HTR-8/SVneo (cell line): Measurements from ENCODE around the gene THADA.
"Not testable (repeated sequence)": the region's sequence is repeated elsewhere in the genome, so short reads cannot be mapped to it uniquely, and the experiment has no call there.

Source experiments
- DNase-seq: peaks from one replicate; pipeline ENCODE4 v3.0.0; 2011; ENCODE audit warnings: low spot score, mixed read lengths; ENCODE audit not compliant: insufficient read length
- FAIRE-seq: peaks from 2 replicates; lab custom pipeline; 2011; peaks lifted over from hg19 to GRCh38; lab: Jason Lieb, UNC

The THADA gene

GRCh38 chr2:43452318-43452731 lies 143.5 kb downstream of the THADA start:
- DNase-seq (no peak), FAIRE-seq (no peak)

DNA sequence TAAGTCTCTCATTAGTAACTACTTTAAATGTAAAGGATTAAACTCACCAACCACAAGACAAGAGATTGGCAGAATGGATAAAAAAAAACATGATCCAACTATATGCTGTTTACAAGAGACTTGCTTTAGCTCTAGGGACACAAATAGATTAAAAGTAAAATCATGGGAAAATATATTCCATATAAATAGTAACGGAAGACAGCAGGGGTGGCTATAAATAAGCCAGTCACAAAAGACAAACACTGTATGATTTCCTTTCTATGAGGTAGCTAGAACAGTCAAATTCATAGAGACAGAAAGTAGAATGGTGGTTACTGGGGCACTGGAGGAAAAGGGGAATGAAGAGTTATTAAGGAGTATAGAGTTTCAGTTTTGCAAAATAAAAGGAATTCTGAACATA lies 145.2 kb downstream of the THADA start:
- FAIRE-seq: no peak

GRCh38 chr2:43448822-43449110 lies 147.1 kb downstream of the THADA start:
- DNase-seq (no peak), FAIRE-seq (no peak)

More for the DNA sequence above, 145.2 kb downstream of the THADA start:
- no peak for DNase-seq

GRCh38 chr2:43448011-43448821 lies 147.6 kb downstream of the THADA start:
- FAIRE-seq: no peak
- DNase-seq: no peak

DNA sequence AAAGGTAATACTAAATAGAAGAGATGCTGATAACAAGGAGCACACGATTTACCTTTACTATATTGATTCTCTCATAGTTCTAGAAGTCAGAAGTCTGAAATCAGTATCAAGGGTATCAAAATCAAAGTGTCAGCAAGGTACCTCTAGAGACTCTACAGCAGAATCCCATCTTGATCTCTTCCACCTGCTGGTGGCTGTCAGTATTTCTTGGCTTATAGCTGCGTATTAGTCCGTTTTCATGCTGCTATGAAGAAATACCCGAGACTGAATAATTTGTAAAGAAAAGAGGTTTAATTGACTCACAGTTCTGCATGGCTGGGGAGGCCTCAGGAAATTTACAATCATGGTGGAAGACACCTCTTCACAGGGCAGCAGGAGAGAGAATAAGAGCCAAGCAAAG lies 149.1 kb downstream of the THADA start:
- FAIRE-seq, DNase-seq: not testable (repeated sequence)

- FAIRE-seq (no peak), DNase-seq (no peak)
Measured at GRCh38 chr2:43445781-43446180, 150.1 kb downstream of the THADA start.

DNA sequence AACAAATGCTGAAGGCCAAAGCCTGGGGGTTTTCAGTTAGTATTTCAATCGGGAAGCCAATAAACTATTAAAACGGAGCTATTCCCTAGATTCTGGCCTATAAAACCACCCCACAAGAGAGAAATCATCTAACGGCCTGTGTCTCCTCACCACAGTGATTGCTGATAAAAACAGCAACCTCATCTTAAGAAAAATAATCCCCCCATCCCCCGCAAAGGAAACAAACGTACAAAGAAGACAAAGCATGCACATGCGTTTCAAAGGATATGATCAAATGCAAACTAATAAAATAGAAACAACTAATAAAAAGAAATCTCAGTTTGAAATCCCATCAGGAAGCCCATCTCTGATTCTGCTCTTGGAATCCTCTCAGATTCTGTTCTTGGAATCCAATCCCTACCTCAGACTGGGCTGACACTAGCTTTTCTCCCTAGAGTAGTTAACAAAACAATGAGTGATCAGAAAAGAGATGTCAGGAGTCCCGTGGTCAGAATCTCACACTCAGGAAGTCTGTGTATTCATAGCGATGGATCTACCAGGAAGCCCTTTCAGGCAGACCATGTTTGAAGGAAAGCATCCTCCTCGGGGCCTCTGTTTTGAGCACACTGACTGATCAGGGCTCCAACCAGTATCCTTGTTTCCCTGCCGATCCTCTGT lies 150.7 kb downstream of the THADA start:
- no peak for FAIRE-seq
- no peak for DNase-seq

DNA sequence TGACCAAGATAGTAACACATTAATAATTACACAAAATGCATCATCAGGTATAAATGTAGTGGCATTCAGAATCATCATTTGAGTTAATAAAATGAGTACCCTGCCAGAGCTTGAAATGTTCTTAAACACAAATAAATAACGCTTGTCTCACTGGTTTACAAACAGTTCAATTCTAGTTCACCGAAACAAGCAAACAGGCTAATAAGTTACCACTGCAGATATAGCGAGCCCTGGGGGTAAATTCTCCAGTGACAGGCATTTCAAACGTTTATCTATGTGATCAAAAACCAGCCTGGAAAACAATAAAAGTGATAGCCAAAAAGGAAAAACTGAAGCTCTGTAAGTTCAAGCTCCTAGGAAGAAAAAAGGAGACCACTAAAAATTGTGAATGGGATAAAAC lies 152.6 kb downstream of the THADA start:
- DNase-seq: no peak
- FAIRE-seq: no peak

DNA sequence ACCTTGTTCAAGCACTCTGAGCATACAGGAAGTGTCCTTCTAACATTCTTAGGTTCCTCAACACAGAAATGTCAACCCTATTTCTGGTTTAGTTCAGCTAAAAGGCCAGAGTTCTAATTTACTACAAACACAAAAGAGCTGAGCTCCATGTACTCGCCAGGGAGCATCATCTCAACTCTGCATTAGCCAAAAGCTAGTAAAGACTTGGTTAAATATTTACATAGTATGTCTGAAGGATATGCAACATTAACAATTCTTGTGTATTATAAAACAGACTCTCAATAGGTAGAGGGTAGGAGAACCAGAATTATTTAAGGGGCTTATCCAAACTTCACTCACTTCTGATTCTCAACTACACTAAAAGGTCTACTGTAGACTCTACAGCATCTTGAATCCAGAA lies 154.6 kb downstream of the THADA start:
- no peak for FAIRE-seq

DNA sequence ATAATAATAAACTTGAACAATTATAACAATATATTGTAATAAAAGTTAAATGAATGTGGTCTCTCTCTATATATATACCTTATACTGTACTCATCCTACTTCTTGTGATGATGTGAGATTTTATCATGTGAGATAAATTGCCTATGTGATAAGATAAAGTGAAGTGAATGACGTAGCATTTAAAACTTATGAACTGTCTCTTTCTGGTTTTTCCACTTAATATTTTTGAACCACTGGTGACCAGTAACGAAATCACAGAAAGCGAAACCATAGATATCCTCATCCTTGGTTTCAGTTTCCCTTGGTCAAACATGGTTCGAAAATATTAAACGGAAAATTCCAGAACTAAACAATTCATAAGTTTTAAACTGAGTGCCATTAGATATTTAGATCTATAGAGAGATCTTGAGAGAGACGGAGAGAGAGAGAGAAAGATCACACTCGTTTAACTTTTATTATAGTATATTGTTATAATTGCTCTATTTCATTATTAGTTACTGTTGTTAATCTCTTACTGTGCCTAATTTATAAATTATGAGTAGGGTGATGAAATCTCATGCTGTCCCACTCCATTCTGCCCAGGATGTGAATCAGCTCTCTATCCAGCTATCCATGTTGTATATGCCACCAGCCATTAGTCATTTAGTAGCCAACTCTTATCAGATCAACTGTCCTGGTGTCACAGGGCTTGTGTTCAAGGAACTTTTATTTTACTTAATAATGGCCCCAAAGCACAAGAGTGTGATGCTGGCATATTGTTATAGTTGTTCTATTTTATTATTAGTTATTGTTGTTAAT lies 156.8 kb downstream of the THADA start:
- no peak for DNase-seq
- no peak for FAIRE-seq

More for the DNA sequence above, 154.6 kb downstream of the THADA start:
- no peak for DNase-seq

GRCh38 chr2:43438342-43438741 lies 157.5 kb downstream of the THADA start:
- no peak for FAIRE-seq
- no peak for DNase-seq

DNA sequence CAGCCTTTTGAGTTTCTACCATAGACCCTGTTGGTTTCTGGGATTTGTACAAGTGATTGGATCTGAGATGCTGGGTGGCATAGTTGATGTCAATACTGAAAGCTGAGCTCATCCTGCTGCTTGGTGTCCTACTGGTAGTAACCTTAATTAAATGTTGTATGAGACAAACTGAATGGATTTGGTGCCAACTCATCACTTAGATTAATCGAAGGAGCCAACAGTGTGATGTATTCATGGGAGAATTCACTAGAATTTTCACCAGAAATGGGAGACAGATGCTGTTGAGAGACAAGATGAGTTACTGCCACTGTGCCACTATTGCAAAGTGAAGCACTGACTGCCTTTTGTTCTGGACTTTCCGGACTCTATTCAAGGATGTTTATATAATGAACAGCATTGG lies 158.5 kb downstream of the THADA start:
- DNase-seq (no peak), FAIRE-seq (no peak)

- DNase-seq (no peak), FAIRE-seq (no peak)
Measured at GRCh38 chr2:43436431-43436830, 159.4 kb downstream of the THADA start.

DNA sequence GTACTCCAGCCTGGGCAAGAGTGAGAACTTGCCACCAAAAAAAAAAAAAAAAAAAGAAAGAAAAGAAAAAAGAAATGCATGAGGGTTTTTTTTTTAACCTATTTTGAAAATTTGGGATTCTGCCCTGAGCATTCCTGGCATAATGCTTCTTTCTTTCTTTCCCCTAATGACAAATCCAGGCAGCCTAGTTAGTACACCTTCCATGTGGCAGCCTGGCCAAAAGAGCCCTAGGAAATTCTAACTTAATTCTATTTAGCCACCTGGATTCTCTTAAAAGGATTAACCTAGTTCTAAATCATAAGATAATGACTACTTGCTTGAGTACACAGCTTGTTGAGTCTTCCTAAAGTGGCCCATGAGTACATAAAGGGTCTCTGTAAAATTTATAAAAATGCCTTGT lies 160.1 kb downstream of the THADA start:
- DNase-seq (no peak), FAIRE-seq (no peak)

- no peak for FAIRE-seq
- no peak for DNase-seq
Measured at GRCh38 chr2:43430489-43430888, 165.3 kb downstream of the THADA start.

DNA sequence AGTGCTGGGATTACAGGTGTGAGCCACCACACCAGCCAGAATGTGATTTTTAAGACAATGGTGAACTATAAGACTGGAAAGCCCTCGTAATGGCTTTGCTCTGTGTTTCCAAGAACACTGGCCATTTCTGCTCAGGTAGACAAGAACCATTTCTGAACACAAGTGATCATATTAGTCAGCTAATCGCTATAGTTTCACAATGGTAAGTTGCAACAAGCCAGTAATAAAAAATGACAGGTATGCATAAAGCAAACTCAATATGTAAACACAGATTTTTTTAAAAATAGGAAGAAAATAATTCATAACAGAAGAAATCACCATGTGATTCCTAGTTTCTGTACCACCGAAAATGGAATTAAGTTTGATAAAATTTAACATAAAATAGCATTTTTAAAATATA lies 166.5 kb downstream of the THADA start:
- DNase-seq: no peak
- FAIRE-seq: no peak

GRCh38 chr2:43427032-43427424 lies 168.8 kb downstream of the THADA start:
- FAIRE-seq (no peak), DNase-seq (no peak)

DNA sequence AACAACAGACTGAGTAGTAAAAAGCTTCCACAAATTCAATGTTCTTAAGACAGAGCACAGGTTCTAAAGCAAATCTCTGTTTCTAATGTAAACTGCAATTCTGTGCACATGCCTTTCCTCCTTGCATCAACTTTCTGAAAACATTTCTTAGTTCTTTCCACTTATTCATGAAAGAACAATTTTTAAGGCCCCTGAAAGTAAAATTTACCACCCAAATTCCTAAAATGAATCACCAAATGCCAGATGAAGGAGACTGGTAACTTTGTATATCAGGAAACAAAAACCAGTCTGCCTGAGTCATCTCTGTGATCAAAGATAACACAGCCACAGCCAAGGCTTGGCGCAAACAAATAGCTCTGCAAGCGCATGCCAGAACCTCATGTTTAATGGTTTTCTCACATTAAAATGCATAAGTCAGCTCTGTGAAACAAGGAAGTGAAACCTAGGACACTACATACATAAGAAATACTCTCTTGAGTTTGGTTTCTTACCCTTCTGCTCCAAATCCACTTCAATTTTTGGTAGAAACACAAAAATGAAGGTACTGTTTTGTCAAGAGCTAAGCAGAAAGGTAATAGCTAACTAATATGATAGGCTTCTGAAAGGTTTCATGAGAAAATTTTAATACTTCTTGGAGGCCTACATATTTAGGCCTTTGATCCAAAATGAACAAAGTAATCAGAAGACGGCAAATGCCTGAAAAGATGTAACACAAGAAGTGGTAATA lies 169.4 kb downstream of the THADA start:
- FAIRE-seq (peak; percentile 48), DNase-seq (peak; percentile 86)

GRCh38 chr2:43425659-43426058 lies 170.2 kb downstream of the THADA start:
- FAIRE-seq (no peak), DNase-seq (no peak)
